DMS114 treated with DMSO at 0.1 percent for 48 hours (cell line): ENCODE results near the gene ZNF451.

Source experiments
- DNase-seq: peaks from one replicate; lab custom pipeline; 2025; ENCODE audit not compliant: unreplicated experiment; lab: John Stamatoyannopoulos, UW

Gene ZNF451

GRCh38 chr6:57198926-57199636 lies 109.1 kb downstream of the ZNF451 start:
- no peak for DNase-seq

- DNase-seq = no peak
Observed at GRCh38 chr6:57201718-57202117, 111.7 kb downstream of the ZNF451 start.

- DNase-seq = no peak
Observed at GRCh38 chr6:57205550-57206328, 115.8 kb downstream of the ZNF451 start.

- DNase-seq = no peak
Observed at GRCh38 chr6:57207141-57207540, 117.2 kb downstream of the ZNF451 start.

GRCh38 chr6:57207872-57208271 lies 117.9 kb downstream of the ZNF451 start:
- no peak for DNase-seq

- DNase-seq = no peak
Observed at GRCh38 chr6:57209030-57209429, 119.0 kb downstream of the ZNF451 start.

- no peak for DNase-seq
Observed at GRCh38 chr6:57210060-57210459, 120.1 kb downstream of the ZNF451 start.

GRCh38 chr6:57215260-57215659 lies 125.3 kb downstream of the ZNF451 start:
- no peak for DNase-seq

GRCh38 chr6:57216235-57217101 lies 126.5 kb downstream of the ZNF451 start:
- no peak for DNase-seq

GRCh38 chr6:57217270-57217669 lies 127.3 kb downstream of the ZNF451 start:
- DNase-seq = no peak
